ENCODE measurements around the gene MYEF2. TPM values are rescaled to one million over a fixed set of nuclear protein-coding genes. Genes with fewer than 3 reads are reported as not detected.

The MYEF2 gene
- total and polyA plus RNA-seq, 2 experiments from 2014 or later: 62.0 to 79.7 TPM

DNA sequence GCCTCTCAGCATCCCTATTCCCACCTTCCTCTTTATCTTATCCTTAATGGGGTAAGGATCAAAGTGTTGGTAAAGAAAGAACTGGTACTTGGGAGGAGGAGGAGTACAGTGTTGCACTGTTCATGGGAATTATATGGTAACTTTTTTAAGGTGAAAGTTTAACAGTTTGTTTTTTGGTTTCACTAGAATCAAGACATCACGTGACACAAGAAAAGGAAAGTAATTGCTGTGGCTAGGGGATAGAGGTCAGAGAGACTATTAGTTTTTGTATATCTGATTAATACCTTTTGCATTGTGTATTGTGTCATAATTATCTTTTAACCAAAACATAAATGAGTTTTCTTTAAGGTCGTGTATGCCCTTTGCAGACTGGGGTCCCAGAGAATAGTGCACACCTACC is 80.8 kb downstream of the MYEF2 start:
- no peaks in the 10 kb centered on the region for H3K36me3 ChIP-seq (ENCODE audit: insufficient read depth)
- H3K4me3 Mint-ChIP-seq: no peak overlapping the region
- no peak overlapping the region for H3K4me3 ChIP-seq
- no peak for DNase-seq (ENCODE audit: low spot score)
- no peaks in the 10 kb centered on the region for H3K79me2 ChIP-seq (replicated peaks; ENCODE audit: insufficient read depth)
- no peak for ATAC-seq
- no peak overlapping the region for H3K27ac ChIP-seq (ENCODE audit: low read depth)
- H3K9me2 ChIP-seq (ENCODE audit: insufficient read depth): peaks cover 12% of the 10 kb centered on the region; the same call in 1 of the 2 replicates
- H3K4me1 Mint-ChIP-seq: no peaks in the 10 kb centered on the region
- H3K27ac Mint-ChIP-seq: no peak overlapping the region
- no peaks in the 10 kb centered on the region for H3K9me3 Mint-ChIP-seq
- H3F3A ChIP-seq (replicated peaks; ENCODE audit: low read depth): no peaks in the 10 kb centered on the region
- H3K36me3 Mint-ChIP-seq (ENCODE audit: low read depth): no peaks in the 10 kb centered on the region
- no peak overlapping the region for H2AFZ ChIP-seq
- no peaks in the 10 kb centered on the region for H3K4me1 ChIP-seq (ENCODE audit: insufficient read depth)
- H3K27me3 Mint-ChIP-seq (ENCODE audit: insufficient read depth, low read depth, poor library complexity): no peaks in the 10 kb centered on the region
- TF ChIP-seq, protein P1, sequence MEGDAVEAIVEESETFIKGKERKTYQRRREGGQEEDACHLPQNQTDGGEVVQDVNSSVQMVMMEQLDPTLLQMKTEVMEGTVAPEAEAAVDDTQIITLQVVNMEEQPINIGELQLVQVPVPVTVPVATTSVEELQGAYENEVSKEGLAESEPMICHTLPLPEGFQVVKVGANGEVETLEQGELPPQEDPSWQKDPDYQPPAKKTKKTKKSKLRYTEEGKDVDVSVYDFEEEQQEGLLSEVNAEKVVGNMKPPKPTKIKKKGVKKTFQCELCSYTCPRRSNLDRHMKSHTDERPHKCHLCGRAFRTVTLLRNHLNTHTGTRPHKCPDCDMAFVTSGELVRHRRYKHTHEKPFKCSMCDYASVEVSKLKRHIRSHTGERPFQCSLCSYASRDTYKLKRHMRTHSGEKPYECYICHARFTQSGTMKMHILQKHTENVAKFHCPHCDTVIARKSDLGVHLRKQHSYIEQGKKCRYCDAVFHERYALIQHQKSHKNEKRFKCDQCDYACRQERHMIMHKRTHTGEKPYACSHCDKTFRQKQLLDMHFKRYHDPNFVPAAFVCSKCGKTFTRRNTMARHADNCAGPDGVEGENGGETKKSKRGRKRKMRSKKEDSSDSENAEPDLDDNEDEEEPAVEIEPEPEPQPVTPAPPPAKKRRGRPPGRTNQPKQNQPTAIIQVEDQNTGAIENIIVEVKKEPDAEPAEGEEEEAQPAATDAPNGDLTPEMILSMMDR (conservative IDR thresholded peaks at IDR 0.05; ENCODE audit: low read depth in 2 of 2): no peak
- TF ChIP-seq CREB1 (CRISPR knock-in tag; IDR thresholded peaks at IDR 0.05; ENCODE audit: low read depth): no peak
- TF ChIP-seq, protein P2, sequence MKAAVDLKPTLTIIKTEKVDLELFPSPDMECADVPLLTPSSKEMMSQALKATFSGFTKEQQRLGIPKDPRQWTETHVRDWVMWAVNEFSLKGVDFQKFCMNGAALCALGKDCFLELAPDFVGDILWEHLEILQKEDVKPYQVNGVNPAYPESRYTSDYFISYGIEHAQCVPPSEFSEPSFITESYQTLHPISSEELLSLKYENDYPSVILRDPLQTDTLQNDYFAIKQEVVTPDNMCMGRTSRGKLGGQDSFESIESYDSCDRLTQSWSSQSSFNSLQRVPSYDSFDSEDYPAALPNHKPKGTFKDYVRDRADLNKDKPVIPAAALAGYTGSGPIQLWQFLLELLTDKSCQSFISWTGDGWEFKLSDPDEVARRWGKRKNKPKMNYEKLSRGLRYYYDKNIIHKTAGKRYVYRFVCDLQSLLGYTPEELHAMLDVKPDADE (IDR thresholded peaks at IDR 0.05): no peak
- TF ChIP-seq, protein P3, sequence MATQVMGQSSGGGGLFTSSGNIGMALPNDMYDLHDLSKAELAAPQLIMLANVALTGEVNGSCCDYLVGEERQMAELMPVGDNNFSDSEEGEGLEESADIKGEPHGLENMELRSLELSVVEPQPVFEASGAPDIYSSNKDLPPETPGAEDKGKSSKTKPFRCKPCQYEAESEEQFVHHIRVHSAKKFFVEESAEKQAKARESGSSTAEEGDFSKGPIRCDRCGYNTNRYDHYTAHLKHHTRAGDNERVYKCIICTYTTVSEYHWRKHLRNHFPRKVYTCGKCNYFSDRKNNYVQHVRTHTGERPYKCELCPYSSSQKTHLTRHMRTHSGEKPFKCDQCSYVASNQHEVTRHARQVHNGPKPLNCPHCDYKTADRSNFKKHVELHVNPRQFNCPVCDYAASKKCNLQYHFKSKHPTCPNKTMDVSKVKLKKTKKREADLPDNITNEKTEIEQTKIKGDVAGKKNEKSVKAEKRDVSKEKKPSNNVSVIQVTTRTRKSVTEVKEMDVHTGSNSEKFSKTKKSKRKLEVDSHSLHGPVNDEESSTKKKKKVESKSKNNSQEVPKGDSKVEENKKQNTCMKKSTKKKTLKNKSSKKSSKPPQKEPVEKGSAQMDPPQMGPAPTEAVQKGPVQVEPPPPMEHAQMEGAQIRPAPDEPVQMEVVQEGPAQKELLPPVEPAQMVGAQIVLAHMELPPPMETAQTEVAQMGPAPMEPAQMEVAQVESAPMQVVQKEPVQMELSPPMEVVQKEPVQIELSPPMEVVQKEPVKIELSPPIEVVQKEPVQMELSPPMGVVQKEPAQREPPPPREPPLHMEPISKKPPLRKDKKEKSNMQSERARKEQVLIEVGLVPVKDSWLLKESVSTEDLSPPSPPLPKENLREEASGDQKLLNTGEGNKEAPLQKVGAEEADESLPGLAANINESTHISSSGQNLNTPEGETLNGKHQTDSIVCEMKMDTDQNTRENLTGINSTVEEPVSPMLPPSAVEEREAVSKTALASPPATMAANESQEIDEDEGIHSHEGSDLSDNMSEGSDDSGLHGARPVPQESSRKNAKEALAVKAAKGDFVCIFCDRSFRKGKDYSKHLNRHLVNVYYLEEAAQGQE (IDR thresholded peaks at IDR 0.05; ENCODE audit: unreplicated experiment): no peak
- TF ChIP-seq STAT1 (IDR thresholded peaks at IDR 0.05; ENCODE audit: unreplicated experiment): no peak
- no peak for TF ChIP-seq JUNB (IDR thresholded peaks at IDR 0.05; ENCODE audit: unreplicated experiment)
- TF ChIP-seq POLR2AphosphoS5 (IDR thresholded peaks at IDR 0.05; ENCODE audit: low read depth): no peak
- TF ChIP-seq, protein P4, sequence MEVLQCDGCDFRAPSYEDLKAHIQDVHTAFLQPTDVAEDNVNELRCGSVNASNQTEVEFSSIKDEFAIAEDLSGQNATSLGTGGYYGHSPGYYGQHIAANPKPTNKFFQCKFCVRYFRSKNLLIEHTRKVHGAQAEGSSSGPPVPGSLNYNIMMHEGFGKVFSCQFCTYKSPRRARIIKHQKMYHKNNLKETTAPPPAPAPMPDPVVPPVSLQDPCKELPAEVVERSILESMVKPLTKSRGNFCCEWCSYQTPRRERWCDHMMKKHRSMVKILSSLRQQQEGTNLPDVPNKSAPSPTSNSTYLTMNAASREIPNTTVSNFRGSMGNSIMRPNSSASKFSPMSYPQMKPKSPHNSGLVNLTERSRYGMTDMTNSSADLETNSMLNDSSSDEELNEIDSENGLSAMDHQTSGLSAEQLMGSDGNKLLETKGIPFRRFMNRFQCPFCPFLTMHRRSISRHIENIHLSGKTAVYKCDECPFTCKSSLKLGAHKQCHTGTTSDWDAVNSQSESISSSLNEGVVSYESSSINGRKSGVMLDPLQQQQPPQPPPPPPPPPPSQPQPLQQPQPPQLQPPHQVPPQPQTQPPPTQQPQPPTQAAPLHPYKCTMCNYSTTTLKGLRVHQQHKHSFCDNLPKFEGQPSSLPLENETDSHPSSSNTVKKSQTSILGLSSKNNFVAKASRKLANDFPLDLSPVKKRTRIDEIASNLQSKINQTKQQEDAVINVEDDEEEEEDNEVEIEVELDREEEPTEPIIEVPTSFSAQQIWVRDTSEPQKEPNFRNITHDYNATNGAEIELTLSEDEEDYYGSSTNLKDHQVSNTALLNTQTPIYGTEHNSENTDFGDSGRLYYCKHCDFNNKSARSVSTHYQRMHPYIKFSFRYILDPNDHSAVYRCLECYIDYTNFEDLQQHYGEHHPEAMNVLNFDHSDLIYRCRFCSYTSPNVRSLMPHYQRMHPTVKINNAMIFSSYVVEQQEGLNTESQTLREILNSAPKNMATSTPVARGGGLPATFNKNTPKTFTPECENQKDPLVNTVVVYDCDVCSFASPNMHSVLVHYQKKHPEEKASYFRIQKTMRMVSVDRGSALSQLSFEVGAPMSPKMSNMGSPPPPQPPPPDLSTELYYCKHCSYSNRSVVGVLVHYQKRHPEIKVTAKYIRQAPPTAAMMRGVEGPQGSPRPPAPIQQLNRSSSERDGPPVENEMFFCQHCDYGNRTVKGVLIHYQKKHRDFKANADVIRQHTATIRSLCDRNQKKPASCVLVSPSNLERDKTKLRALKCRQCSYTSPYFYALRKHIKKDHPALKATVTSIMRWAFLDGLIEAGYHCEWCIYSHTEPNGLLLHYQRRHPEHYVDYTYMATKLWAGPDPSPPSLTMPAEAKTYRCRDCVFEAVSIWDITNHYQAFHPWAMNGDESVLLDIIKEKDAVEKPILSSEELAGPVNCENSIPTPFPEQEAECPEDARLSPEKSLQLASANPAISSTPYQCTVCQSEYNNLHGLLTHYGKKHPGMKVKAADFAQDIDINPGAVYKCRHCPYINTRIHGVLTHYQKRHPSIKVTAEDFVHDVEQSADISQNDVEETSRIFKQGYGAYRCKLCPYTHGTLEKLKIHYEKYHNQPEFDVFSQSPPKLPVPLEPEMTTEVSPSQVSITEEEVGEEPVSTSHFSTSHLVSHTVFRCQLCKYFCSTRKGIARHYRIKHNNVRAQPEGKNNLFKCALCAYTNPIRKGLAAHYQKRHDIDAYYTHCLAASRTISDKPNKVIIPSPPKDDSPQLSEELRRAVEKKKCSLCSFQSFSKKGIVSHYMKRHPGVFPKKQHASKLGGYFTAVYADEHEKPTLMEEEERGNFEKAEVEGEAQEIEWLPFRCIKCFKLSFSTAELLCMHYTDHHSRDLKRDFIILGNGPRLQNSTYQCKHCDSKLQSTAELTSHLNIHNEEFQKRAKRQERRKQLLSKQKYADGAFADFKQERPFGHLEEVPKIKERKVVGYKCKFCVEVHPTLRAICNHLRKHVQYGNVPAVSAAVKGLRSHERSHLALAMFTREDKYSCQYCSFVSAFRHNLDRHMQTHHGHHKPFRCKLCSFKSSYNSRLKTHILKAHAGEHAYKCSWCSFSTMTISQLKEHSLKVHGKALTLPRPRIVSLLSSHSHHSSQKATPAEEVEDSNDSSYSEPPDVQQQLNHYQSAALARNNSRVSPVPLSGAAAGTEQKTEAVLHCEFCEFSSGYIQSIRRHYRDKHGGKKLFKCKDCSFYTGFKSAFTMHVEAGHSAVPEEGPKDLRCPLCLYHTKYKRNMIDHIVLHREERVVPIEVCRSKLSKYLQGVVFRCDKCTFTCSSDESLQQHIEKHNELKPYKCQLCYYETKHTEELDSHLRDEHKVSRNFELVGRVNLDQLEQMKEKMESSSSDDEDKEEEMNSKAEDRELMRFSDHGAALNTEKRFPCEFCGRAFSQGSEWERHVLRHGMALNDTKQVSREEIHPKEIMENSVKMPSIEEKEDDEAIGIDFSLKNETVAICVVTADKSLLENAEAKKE (CRISPR knock-in tag; IDR thresholded peaks at IDR 0.05): no peak
- TF ChIP-seq EZH2phosphoT487 (IDR thresholded peaks at IDR 0.05; ENCODE audit: unreplicated experiment): no peak
- no peak for TF ChIP-seq ZNF114 (CRISPR knock-in tag; IDR thresholded peaks at IDR 0.05)
- no peak for TF ChIP-seq ZNF331 (CRISPR knock-in tag; IDR thresholded peaks at IDR 0.05; ENCODE audit: low read depth)
- no peak for TF ChIP-seq NANOG (IDR thresholded peaks at IDR 0.05; ENCODE audit: borderline replicate concordance)
- TF ChIP-seq EZH2 (IDR thresholded peaks at IDR 0.05; ENCODE audit: low read depth, unreplicated experiment): no peak
- no peak overlapping the region for H3K4me2 ChIP-seq
- no peaks in the 10 kb centered on the region for H4K20me1 ChIP-seq (replicated peaks; ENCODE audit: insufficient read depth)
- no peaks in the 10 kb centered on the region for H3K27me3 ChIP-seq (ENCODE audit: insufficient read depth)

Measured in GM23338 (cell line).